Gastroesophageal sphincter (tissue), 4 donors: ENCODE measurements around the gene STING1. TPM values are rescaled to one million over a fixed set of nuclear protein-coding genes. Genes with fewer than 3 reads are reported as not detected.
"Not testable (repeated sequence)": the region's sequence is repeated elsewhere in the genome, so short reads cannot be mapped to it uniquely, and the experiment has no call there.

ENCODE experiments used
- ATAC-seq: fragments of 150-250 bp; one replicate; pipeline ENCODE4 v1.9.1; 2016; ENCODE audit warnings: mild to moderate bottlenecking, moderate library complexity
- H3K27ac ChIP-seq, 4 donors: fragments of 200-600 bp; sonication (generic) in 3 of 4; 1 replicate in 3 of 4; 2 replicates in 1 of 4; pipeline ENCODE4 v1.5.1; 2016 to 2019
- H3K27me3 ChIP-seq: fragments of 200-600 bp; sonication (generic); one replicate; pipeline ENCODE4 v1.5.1; 2019
- H3K36me3 ChIP-seq, 2 donors: fragments of 200-600 bp; sonication (generic); one replicate each; pipeline ENCODE4 v1.5.1; 2019; ENCODE audit warnings: control low read depth in 1 of 2
- H3K4me1 ChIP-seq, 3 donors: fragments of 200-600 bp; sonication (generic); 1 replicate in 2 of 3; 2 replicates in 1 of 3; pipeline ENCODE4 v1.5.1; 2016 to 2019; ENCODE audit warnings: control low read depth in 2 of 3
- H3K4me3 ChIP-seq, 2 donors: fragments of 200-600 bp; sonication (generic); one replicate each; pipeline ENCODE4 v1.5.1; 2019; ENCODE audit warnings: mild to moderate bottlenecking in 1 of 2, moderate library complexity in 1 of 2
- H3K9me3 ChIP-seq, 3 donors: fragments of 200-600 bp; sonication (generic); one replicate each; pipeline ENCODE4 v1.5.1; 2017 to 2019; ENCODE audit warnings: control low read depth in 2 of 3
- EP300 ChIP-seq: sonication (generic); formaldehyde crosslinking; IDR thresholded peaks from one replicate; pipeline ENCODE4 v1.6.1; 2017; ENCODE audit warnings: antibody characterized with exemption, mild to moderate bottlenecking
- POLR2A ChIP-seq, 2 donors: fragments of 450-650 bp; IDR thresholded peaks; one replicate each; pipeline ENCODE4 v1.6.1; 2017; ENCODE audit warnings: antibody characterized with exemption in 2 of 2, mild to moderate bottlenecking in 2 of 2, moderate library complexity in 1 of 2
- POLR2AphosphoS5 ChIP-seq: sonication (generic); formaldehyde crosslinking; IDR thresholded peaks from one replicate; pipeline ENCODE4 v1.6.1; 2017; ENCODE audit warnings: antibody characterized with exemption
- WGBS, 2 donors: methylation state at CpG; one replicate each; pipeline ENCODE4 v1.1.5; 2018; ENCODE audit warnings: low coverage in 1 of 2; 5-methylcytosine and 5-hydroxymethylcytosine counted together
- total RNA-seq, 4 donors: library from RNA; depleted of rRNA; stranded (reverse); fragments of >200 nt; gene quantifications; one replicate each; pipeline ENCODE4 v1.1.0, GENCODE V29; 2016
- TF ChIP-seq, protein P1 (sequence below), 4 experiments: fragments of 200-600 bp in 2 of 4; fragments of 450-650 bp in 2 of 4; sonication (generic) in 1 of 4; IDR thresholded peaks; one replicate each; pipeline ENCODE4 v1.5.1; 2017 to 2019; ENCODE audit warnings: antibody characterized with exemption in 4 of 4, mild to moderate bottlenecking in 2 of 4, moderate library complexity in 2 of 4

STING1 gene
- 10 to 100 TPM; 36.3 to 63.7 (median 50.6) TPM for total RNA-seq

DNA sequence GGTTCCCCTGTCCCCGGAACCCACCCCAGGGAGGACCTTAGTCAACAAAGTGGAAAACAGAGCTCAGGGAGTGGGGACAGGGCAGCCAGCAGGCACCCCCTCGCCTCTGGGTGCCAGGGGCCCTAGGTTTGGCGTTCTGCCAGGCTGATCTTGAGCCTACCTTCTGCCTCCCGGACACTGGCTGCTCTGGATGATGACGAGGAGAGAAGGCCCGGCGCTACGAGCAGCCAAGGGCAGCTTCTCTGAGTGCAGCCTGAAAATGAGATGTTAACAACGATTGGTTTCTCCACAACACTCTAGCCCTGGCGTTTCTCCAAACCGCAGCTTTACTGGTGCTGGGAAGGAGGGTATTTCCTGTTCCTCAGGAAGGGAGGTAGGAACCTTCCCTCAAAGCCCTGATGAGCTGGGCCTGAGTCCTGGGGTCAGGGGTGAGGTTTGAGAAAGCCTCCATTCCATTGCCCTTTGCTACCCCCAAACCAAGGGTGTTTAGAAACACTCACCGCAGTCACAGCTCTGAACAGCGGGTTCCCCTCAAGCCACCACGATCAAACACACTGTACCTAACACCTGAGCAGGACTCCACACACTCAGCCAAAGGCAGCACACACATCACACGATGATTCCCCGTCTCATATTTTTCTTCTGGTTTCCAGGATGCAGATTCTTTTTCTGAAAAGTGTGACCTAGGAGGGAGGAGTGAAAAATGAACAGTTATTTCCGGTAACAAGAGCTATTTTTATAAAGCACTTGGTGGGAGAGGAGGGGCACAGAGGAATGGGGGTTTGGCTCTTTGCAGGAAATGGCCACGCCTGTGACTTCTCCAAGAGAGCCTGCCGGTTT, at the start of gene STING1:
Gene STING1 (minus strand): TSS at position 709 of the 840 bp plus-strand sequence. CDS start 1,054 bp downstream, outside the sequence.
- ATAC-seq = peak; percentile 71
- Histone ChIP-seq H3K27ac (peak within 1 kb of the TSS; percentile 89 to 95 (median 91)), H3K4me3 (peak within 1 kb of the TSS; percentile 26 to 56), H3K36me3 (peaks cover 0 to 32% of the 10 kb centered on the region in 2 donors), H3K27me3 (no peaks in the 10 kb centered on the region), H3K4me1 (peaks cover 0 to 45% (median 20%) of the 10 kb centered on the region in 3 donors), H3K9me3 (no peaks in the 10 kb centered on the region)
- TF ChIP-seq POLR2AphosphoS5 (peak; percentile 83), EP300 (no peak), POLR2A (IDR thresholded peaks at IDR 0.05) (peak in 1 of 2 donors; percentile 16)
- TF ChIP-seq, protein P1, sequence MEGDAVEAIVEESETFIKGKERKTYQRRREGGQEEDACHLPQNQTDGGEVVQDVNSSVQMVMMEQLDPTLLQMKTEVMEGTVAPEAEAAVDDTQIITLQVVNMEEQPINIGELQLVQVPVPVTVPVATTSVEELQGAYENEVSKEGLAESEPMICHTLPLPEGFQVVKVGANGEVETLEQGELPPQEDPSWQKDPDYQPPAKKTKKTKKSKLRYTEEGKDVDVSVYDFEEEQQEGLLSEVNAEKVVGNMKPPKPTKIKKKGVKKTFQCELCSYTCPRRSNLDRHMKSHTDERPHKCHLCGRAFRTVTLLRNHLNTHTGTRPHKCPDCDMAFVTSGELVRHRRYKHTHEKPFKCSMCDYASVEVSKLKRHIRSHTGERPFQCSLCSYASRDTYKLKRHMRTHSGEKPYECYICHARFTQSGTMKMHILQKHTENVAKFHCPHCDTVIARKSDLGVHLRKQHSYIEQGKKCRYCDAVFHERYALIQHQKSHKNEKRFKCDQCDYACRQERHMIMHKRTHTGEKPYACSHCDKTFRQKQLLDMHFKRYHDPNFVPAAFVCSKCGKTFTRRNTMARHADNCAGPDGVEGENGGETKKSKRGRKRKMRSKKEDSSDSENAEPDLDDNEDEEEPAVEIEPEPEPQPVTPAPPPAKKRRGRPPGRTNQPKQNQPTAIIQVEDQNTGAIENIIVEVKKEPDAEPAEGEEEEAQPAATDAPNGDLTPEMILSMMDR (IDR thresholded peaks at IDR 0.05) = no peak
- 0 to 3% methylated on average over 6 to 10 of the region's 19 CpGs for WGBS, 2 donors

DNA sequence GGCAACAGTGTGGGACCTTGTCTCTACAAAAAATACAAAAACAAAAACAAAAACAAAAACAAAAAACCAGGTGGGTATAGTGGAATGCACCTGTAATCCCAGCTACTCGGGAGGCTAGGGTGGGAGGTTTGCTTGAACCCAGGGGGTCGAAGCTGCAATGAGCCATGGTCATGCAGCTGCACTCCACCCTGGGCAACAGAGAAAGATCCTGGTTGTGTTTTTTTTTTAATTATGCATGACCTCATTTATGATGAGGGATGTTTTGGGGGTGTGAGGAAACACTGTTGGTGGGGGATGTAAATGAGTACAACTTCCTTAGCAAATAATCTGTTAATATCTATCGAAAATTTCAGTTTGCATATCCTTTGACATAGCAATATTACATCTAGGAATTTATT, 49.2 kb upstream of the STING1 start:
- no peak for ATAC-seq
- peaks cover 0 to 10% (median 0%) of the 10 kb centered on the region in 3 donors for H3K9me3 ChIP-seq
- no peak for TF ChIP-seq POLR2A (IDR thresholded peaks at IDR 0.05)
- TF ChIP-seq EP300 = no peak
- TF ChIP-seq, protein P1 (IDR thresholded peaks at IDR 0.05) = no peak
- no peak for TF ChIP-seq POLR2AphosphoS5
- H3K4me1 ChIP-seq = no peaks in the 10 kb centered on the region
- 81 to 100% methylated on average over 1 to 3 of the region's 3 CpGs for WGBS, 2 donors
- no peaks in the 10 kb centered on the region for H3K36me3 ChIP-seq
- no peaks in the 10 kb centered on the region for H3K27me3 ChIP-seq
- H3K4me3 ChIP-seq = no peak overlapping the region
- no peak overlapping the region for H3K27ac ChIP-seq

DNA sequence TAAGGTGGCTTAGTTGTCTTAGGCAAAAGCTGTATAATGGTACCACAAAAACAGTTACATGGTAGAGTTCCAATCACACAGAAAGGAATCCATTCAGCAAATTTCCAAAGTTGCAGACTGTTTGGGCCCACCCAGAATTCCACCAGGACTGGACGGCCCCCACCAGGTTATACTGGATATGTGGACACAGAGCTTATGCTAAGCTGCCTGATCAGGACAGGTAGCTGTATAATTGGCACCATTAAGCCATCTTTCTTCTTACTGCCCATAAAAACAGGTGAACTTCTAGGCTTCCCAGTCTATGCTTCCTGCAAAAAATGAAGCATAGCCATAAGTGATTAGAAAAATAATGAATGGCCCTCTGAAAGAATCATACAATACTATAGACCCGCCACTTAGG, 47.5 kb upstream of the STING1 start:
- not testable (repeated sequence) for ATAC-seq, H3K27me3 ChIP-seq, H3K9me3 ChIP-seq, H3K4me3 ChIP-seq, H3K36me3 ChIP-seq, H3K4me1 ChIP-seq, H3K27ac ChIP-seq
- 71 to 100% methylated on average over 2 of the region's 2 CpGs for whole genome bisulfite sequencing, 2 donors

DNA sequence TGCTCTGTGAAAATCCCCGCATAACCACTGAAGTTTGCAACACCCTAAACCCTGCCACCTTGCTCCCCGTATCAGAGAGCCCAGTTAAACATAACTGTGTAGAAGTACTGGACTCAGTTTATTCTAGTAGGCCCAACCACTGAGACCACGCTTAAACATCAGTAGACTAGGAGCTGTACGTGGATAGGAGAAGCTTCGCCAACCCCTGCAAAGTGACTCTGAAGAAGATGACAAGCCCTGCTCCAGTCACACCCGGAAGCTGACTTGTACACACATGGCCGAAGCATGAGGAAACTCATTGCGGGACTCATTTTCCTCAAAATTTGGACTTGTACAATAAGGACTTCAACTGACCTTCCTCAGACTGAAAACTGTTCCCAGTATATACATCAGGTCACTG, 46.1 kb upstream of the STING1 start:
- not testable (repeated sequence) for H3K36me3 ChIP-seq, H3K27me3 ChIP-seq, H3K4me3 ChIP-seq, H3K27ac ChIP-seq, H3K9me3 ChIP-seq, ATAC-seq, H3K4me1 ChIP-seq
- WGBS, 2 donors = 91 to 100% methylated on average over 5 to 7 of the region's 8 CpGs

DNA sequence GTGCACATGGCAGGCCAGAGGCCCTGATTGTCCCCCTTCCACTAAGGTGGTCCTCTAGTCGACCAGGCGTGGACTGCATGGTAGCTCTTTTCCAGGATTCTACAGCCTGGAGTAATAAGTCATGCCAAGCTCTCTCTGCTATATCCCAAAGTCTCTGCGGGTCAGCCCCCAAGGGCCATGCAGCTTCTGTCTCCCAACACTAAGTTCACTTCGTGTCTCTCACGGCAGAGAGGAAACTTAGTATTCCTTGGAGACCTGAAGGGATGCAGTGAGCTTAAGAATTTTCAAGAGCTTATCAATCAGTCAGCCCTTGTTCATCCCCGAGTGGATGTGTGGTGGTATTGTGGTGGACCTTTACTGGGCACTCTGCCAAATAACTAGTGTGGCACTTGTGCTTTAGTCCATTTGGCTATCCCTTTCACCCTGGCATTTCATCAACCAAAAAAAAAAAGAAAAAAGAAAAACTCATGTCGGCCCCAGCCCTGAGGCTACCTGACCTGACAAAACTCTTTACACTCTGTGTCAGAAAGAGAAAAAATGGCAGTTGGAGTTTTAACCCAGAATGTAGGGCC, 45.4 kb upstream of the STING1 start:
- ATAC-seq, H3K36me3 ChIP-seq, H3K4me3 ChIP-seq, H3K27ac ChIP-seq, H3K27me3 ChIP-seq, H3K4me1 ChIP-seq, H3K9me3 ChIP-seq: not testable (repeated sequence)
- WGBS, 2 donors = 68 to 70% methylated on average over 4 of the region's 7 CpGs

DNA sequence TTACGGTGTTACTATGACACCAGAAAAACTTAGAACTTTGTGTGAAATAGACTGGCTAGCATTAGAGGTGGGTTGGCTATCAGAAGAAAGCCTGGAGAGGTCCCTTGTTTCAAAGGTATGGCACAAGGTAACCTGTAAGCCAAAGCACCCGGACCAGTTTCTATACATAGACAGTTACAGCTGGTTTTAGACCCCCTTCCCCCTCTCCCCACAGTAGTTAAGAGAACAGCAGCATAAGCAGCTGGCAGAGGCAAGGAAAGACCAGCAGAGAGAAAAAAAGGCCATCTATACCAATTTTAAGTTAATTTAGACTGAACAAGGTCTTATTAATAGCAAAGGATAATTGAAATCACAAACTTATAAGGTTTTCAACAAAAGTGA, 44.5 kb upstream of the STING1 start:
- not testable (repeated sequence) for ATAC-seq, H3K4me1 ChIP-seq, H3K36me3 ChIP-seq, H3K27me3 ChIP-seq, H3K4me3 ChIP-seq, H3K27ac ChIP-seq, H3K9me3 ChIP-seq
- 62 to 63% methylated on average over 2 of the region's 2 CpGs for WGBS, 2 donors

DNA sequence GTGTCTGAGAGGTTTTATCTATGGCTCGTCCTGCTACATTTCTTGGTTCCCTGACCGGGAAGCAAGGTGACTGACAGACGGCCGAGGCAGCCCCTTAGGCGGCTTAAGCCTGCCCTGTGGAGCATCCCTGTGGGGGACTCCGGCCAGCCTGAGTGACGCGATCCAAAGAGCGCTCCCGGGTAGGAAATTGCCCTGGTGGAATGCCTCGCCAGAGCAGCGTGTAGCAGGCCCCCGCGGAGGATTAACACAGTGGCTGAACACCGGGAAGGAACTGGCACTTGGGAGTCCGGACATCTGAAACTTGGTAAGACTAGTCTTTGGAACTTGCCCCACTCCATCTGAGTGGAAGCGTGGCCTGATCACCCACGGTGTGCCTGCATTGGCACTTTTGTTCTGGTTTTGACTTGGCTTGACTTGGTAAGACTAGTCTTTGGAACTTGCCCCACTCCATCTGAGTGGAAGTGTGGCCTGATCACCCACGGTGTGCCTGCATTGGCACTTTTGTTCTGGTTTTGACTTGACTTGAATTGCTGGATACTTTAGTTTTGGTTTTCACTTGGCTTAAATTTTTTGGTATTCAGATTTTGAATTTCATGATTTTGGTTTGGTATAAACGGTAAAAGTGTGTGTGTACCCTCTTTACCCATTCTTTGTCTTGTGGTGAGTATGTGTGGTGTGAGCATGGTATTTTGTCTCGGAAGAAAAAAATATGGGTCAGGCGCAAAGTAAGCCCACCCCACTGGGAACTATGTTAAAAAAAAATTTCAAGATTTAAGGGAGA, 43.9 kb upstream of the STING1 start:
- not testable (repeated sequence) for H3K27me3 ChIP-seq, ATAC-seq, H3K36me3 ChIP-seq, H3K27ac ChIP-seq, H3K4me1 ChIP-seq, H3K9me3 ChIP-seq, H3K4me3 ChIP-seq
- 82 to 83% methylated on average over 2 to 5 of the region's 22 CpGs for WGBS, 2 donors

DNA sequence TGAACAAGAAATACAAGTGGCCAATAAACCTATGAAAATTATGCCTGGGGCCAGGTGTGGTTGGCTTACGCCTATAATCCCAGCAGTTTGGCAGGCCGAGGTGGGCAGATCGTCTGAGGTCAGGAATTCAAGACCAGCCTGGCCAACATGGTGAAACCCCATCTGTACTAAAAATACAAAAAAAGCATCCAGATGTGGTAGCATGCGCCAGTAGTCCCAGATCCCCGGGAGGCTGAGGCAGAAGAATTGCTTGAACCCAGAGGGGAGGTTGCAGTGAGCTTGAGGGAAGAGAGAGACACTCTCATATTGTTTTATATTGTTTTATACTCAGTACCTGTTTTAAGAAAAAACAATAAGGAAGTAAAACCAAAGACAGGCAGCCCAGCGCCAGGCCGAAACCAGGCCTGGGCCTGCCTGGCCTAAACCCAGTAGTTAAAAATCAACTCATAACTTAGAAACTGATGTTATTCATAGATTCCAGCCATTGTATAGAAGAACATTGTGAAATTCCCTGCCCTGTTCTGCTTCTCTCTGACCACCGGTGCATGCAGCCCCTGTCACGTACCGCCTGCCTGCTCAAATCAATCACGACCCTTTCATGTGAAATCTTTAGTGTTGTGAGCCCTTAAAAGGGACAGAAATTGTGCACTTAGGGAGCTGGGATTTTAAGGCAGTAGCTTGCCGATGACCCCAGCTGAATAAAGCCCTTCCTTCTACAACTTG, 43.2 kb upstream of the STING1 start:
- H3K4me3 ChIP-seq, H3K4me1 ChIP-seq, ATAC-seq, H3K9me3 ChIP-seq, H3K27me3 ChIP-seq, H3K36me3 ChIP-seq, H3K27ac ChIP-seq: not testable (repeated sequence)
- WGBS, 2 donors = 89 to 94% methylated on average over 9 to 11 of the region's 12 CpGs
